H1 (cell line): ENCODE data around the gene IRF2BP2. TPM values are rescaled to one million over a fixed set of nuclear protein-coding genes. Genes with fewer than 3 reads are reported as not detected.

Source experiments
- CTCF ChIA-PET: fragments of 300-600 bp; sonication (Branson Sonifier 250); formaldehyde crosslinking; loops from one replicate; lab custom pipeline; 2021; ENCODE audit not compliant: partially characterized antibody; lab: Charles Lee
- POLR2A ChIA-PET: fragments of 300-600 bp; sonication (Branson Sonifier 250); formaldehyde crosslinking; loops from one replicate; lab custom pipeline; 2021; ENCODE audit warnings: inconsistent platforms; ENCODE audit not compliant: partially characterized antibody; lab: Charles Lee
- DNase-seq, 2 experiments: peaks; one replicate each; pipeline versions ENCODE4 v3.0.0 to v3.0.0-alpha.2; 2010 to 2022; ENCODE audit warnings: low spot score in 2 of 2, low read depth in 1 of 2, mixed read lengths in 1 of 2
- FAIRE-seq: peaks from 2 replicates; lab custom pipeline; 2011; peaks lifted over from hg19 to GRCh38; lab: Jason Lieb, UNC
- H2AFZ ChIP-seq: 2 replicates; pipeline ENCODE4 v1.8.1; 2012; ENCODE audit warnings: low read length, inconsistent platforms
- H2AK5ac ChIP-seq: 2 replicates; pipeline ENCODE4 v1.6.1; 2013; ENCODE audit warnings: low read depth, low read length
- H2BK120ac ChIP-seq: replicated peaks from 2 replicates; pipeline ENCODE3; 2013; ENCODE audit warnings: low read depth, low read length, inconsistent platforms
- H2BK12ac ChIP-seq: 2 replicates; pipeline ENCODE4 v1.6.1; 2013; ENCODE audit warnings: low read depth, low read length
- H2BK15ac ChIP-seq: 2 replicates; pipeline ENCODE4 v1.6.1; 2013; ENCODE audit warnings: low read length
- H2BK20ac ChIP-seq: 2 replicates; pipeline ENCODE4 v1.6.1; 2013; ENCODE audit warnings: low read length
- H2BK5ac ChIP-seq: 2 replicates; pipeline ENCODE4 v1.6.1; 2013; ENCODE audit warnings: low read depth, low read length
- H3K14ac ChIP-seq: 2 replicates; pipeline ENCODE4 v1.6.1; 2013; ENCODE audit warnings: inconsistent platforms; ENCODE audit not compliant: insufficient read length
- H3K18ac ChIP-seq: 2 replicates; pipeline ENCODE4 v1.6.1; 2013; ENCODE audit warnings: low read length; ENCODE audit errors: extremely low read depth
- H3K23ac ChIP-seq: 2 replicates; pipeline ENCODE4 v1.6.1; 2013; ENCODE audit warnings: inconsistent platforms; ENCODE audit not compliant: insufficient read length
- H3K23me2 ChIP-seq: 2 replicates; pipeline ENCODE4 v1.6.1; 2013; ENCODE audit warnings: low read depth, low read length
- H3K27ac ChIP-seq: 2 replicates; pipeline ENCODE4 v1.6.1; 2011; ENCODE audit warnings: low read depth, low read length, inconsistent platforms
- H3K27me3 ChIP-seq, 4 experiments: replicated peaks in 1 of 4; 1 replicate in 1 of 4; 2 replicates in 3 of 4; pipeline versions ENCODE4 v1.6.1 to v1.8.1; 2011 to 2013; ENCODE audit warnings: low read length in 3 of 4, mild to moderate bottlenecking in 3 of 4, inconsistent platforms in 2 of 4, mixed read lengths in 2 of 4, moderate library complexity in 1 of 4; ENCODE audit not compliant: control insufficient read depth in 3 of 4, insufficient read depth in 3 of 4; ENCODE audit errors: extremely low read depth in 1 of 4
- H3K36me3 ChIP-seq, 4 experiments: 2 replicates each; pipeline versions ENCODE4 v1.6.1 to v1.8.1; 2011 to 2013; ENCODE audit warnings: mild to moderate bottlenecking in 4 of 4, low read length in 3 of 4, moderate library complexity in 2 of 4, control low read depth in 1 of 4, inconsistent platforms in 1 of 4; ENCODE audit not compliant: insufficient read depth in 4 of 4, control insufficient read depth in 2 of 4
- H3K4ac ChIP-seq: replicated peaks from 2 replicates; pipeline ENCODE3; 2013; ENCODE audit warnings: low read length, low read depth, mixed read lengths, inconsistent platforms; ENCODE audit not compliant: insufficient read length
- H3K4me1 ChIP-seq, 4 experiments: replicated peaks in 1 of 4; 1 replicate in 1 of 4; 2 replicates in 3 of 4; pipeline versions ENCODE4 v1.6.1 to v1.8.1; 2011 to 2013; ENCODE audit warnings: low read length in 3 of 4, inconsistent platforms in 2 of 4, mixed read lengths in 1 of 4; ENCODE audit not compliant: insufficient read depth in 4 of 4, control insufficient read depth in 3 of 4
- H3K4me2 ChIP-seq, 2 experiments: 2 replicates each; pipeline versions ENCODE4 v1.6.1 to v1.8.1; 2011 to 2013; ENCODE audit warnings: low read depth in 2 of 2, low read length in 2 of 2, control low read depth in 1 of 2, inconsistent platforms in 1 of 2, mild to moderate bottlenecking in 1 of 2; ENCODE audit not compliant: insufficient read depth in 1 of 2
- H3K4me3 ChIP-seq, 4 experiments: fragments of 200-600, 300-600 bp in 1 of 4; sonication (generic), shearing (Covaris generic), sonication (Bioruptor Twin) in 1 of 4; 2 replicates each; pipeline versions ENCODE4 v1.5.1 to v1.8.1; 2011 to 2016; ENCODE audit warnings: low read length in 4 of 4, low read depth in 3 of 4, control low read depth in 2 of 4, inconsistent platforms in 2 of 4, mild to moderate bottlenecking in 2 of 4, mixed read lengths in 1 of 4, moderate library complexity in 1 of 4; ENCODE audit not compliant: insufficient read depth in 2 of 4; ENCODE audit errors: extremely low read depth in 1 of 4
- H3K56ac ChIP-seq: replicated peaks from 2 replicates; pipeline ENCODE3; 2013; ENCODE audit warnings: low read depth, mild to moderate bottlenecking, mixed read lengths, low read length, inconsistent platforms; ENCODE audit not compliant: insufficient read length
- H3K79me1 ChIP-seq: 2 replicates; pipeline ENCODE4 v1.6.1; 2013; ENCODE audit warnings: low read depth, low read length, control low read depth
- H3K79me2 ChIP-seq, 2 experiments: 2 replicates each; pipeline versions ENCODE4 v1.6.1 to v1.8.1; 2012 to 2013; ENCODE audit warnings: low read length in 2 of 2, mild to moderate bottlenecking in 2 of 2, inconsistent platforms in 1 of 2; ENCODE audit not compliant: insufficient read depth in 2 of 2, control insufficient read depth in 1 of 2
- H3K9ac ChIP-seq, 4 experiments: replicated peaks in 1 of 4; 1 replicate in 1 of 4; 2 replicates in 3 of 4; pipeline versions ENCODE4 v1.6.1 to v1.8.1; 2011 to 2013; ENCODE audit warnings: low read depth in 3 of 4, low read length in 3 of 4, control low read depth in 2 of 4, mild to moderate bottlenecking in 2 of 4, moderate library complexity in 2 of 4, inconsistent platforms in 1 of 4; ENCODE audit errors: extremely low read depth in 1 of 4
- H3K9me3 ChIP-seq, 2 experiments: 2 replicates each; pipeline versions ENCODE4 v1.6.1 to v1.8.1; 2012 to 2013; ENCODE audit warnings: mild to moderate bottlenecking in 2 of 2, moderate library complexity in 2 of 2, control low read depth in 1 of 2, inconsistent platforms in 1 of 2, low read depth in 1 of 2, low read length in 1 of 2, mixed read lengths in 1 of 2; ENCODE audit not compliant: insufficient read depth in 2 of 2
- H4K20me1 ChIP-seq, 2 experiments: replicated peaks in 1 of 2; 2 replicates each; pipeline versions ENCODE3 to v1.8.1; 2011 to 2013; ENCODE audit warnings: inconsistent platforms in 2 of 2, low read length in 2 of 2, mild to moderate bottlenecking in 1 of 2; ENCODE audit not compliant: insufficient read depth in 2 of 2, control insufficient read depth in 1 of 2
- H4K5ac ChIP-seq: 2 replicates; pipeline ENCODE4 v1.6.1; 2013; ENCODE audit warnings: low read length, low read depth, mixed read lengths, inconsistent platforms; ENCODE audit not compliant: insufficient read length
- H4K8ac ChIP-seq: 2 replicates; pipeline ENCODE4 v1.8.0; 2013; ENCODE audit warnings: mild to moderate bottlenecking, moderate library complexity, low read length, inconsistent platforms; ENCODE audit not compliant: insufficient read depth; ENCODE audit errors: extremely low read depth
- H4K91ac ChIP-seq: replicated peaks from 2 replicates; pipeline ENCODE3; 2013; ENCODE audit warnings: low read length, mixed read lengths, inconsistent platforms; ENCODE audit not compliant: insufficient read length
- POU5F1 ChIP-seq: IDR thresholded peaks from 2 replicates; pipeline ENCODE4 v1.6.1; 2011; ENCODE audit warnings: low read depth, mild to moderate bottlenecking, low read length, moderate library complexity
- RBBP5 ChIP-seq: IDR thresholded peaks from 2 replicates; pipeline ENCODE4 v1.7.1; 2012; ENCODE audit warnings: low read depth, mild to moderate bottlenecking, inconsistent platforms, low read length, moderate library complexity, borderline replicate concordance
- SIN3A ChIP-seq, 2 experiments: IDR thresholded peaks in 1 of 2; conservative IDR thresholded peaks in 1 of 2; 2 replicates each; pipeline ENCODE4 v1.6.1; 2011 to 2012; ENCODE audit warnings: low read length in 2 of 2, improper control_type of control experiment in 1 of 2, low read depth in 1 of 2, mild to moderate bottlenecking in 1 of 2
- SRF ChIP-seq: IDR thresholded peaks from 2 replicates; pipeline ENCODE4 v1.6.1; 2011; ENCODE audit warnings: mild to moderate bottlenecking, low read depth, low read length, moderate library complexity
- SUZ12 ChIP-seq: fragments of 200-600 bp; sonication (generic); IDR thresholded peaks from 2 replicates; pipeline ENCODE4 v1.6.1; 2012; ENCODE audit warnings: mild to moderate bottlenecking, inconsistent platforms, low read length, moderate library complexity, mixed read lengths
- TAF1 ChIP-seq: IDR thresholded peaks from 2 replicates; pipeline ENCODE4 v1.6.1; 2011; ENCODE audit warnings: mild to moderate bottlenecking, low read depth, low read length
- WGBS, 2 experiments: shearing (Covaris generic) in 1 of 2; methylation state at CpG; one replicate each; pipeline versions ENCODE4 v1.1.6 to v1.1.7; 2013 to 2015; ENCODE audit warnings: low lambda C conversion rate in 2 of 2, mixed read lengths in 2 of 2, inconsistent platforms in 1 of 2, low coverage in 1 of 2, missing lambda C conversion rate in 1 of 2; ENCODE audit not compliant: insufficient replicate concordance in 2 of 2, insufficient coverage in 1 of 2, insufficient read length in 1 of 2; ENCODE audit errors: extremely low coverage in 1 of 2, missing lambda C conversion rate in 1 of 2; 5-methylcytosine and 5-hydroxymethylcytosine counted together
- polyA plus RNA-seq, 7 experiments: library from polyadenylated mRNA; depleted of rRNA in 3 of 7; stranded (reverse) in 5 of 7; unstranded in 2 of 7; fragments of >200 nt in 5 of 7; fragments of 200-250 nt in 2 of 7; gene quantifications; 1 replicate in 5 of 7; 2 replicates in 1 of 7; 4 replicates in 1 of 7; pipeline versions ENCODE4 v1.2.1 to v1.2.3, GENCODE V29; 2011 to 2013; ENCODE audit warnings: missing spikeins in 2 of 7, mixed read lengths in 2 of 7
- total RNA-seq: library from RNA; stranded (reverse); fragmentation: NEBNext Ultra II Directional; extraction: Animal tissue kit (Norgen Biotek cat#: 25700); gene quantifications from 2 replicates; pipeline ENCODE4 v1.2.1, GENCODE V29; 2021
- TF ChIP-seq, protein P1 (sequence below): IDR thresholded peaks from 2 replicates; pipeline ENCODE4 v1.6.1; 2012; ENCODE audit warnings: low read length, inconsistent platforms

IRF2BP2 gene
- total and polyA plus RNA-seq, 2 of the 8 experiments (the other 6 are each of a cell fraction or from before 2014, with no cell fraction given), result 24.9 to 67.5 TPM

DNA sequence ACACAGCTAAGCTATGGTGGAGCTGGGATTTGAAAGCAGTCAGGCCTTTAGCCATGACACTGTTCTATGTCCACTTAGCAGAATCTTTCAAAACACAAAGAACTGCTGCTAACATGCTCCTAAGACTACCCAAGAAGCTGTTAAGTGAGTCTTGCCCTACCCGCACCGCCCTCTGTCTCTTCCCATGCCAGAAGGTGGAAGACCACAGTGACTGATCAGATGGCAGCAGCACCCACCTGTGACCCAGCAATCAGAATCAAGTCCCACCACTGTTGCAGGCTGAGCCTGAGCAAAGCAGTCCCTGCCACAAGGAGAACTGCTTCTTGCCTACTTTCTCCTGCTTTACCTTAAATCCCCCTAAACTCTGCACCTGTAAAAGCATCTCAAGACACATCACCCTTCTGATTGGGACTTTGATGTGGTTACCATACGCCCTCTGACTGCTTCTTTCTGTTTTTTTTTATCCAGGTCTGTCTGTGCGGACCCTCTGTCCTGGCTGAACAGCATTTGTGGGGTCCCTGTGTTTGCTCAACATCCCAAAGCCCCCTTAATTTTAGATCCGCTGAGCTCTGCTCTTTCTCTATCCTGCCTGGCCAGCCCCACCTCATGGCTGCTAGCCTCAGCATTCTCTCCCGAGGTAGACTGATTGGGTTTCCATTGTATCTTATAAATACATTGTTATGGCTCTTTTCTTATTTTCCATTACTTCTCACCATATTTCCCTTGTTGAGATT lies 16.0 kb downstream of the IRF2BP2 start:
- no peak overlapping the region for H2AFZ ChIP-seq
- H3K79me1 ChIP-seq, result no peaks in the 10 kb centered on the region
- no peak overlapping the region for H3K23ac ChIP-seq
- H4K8ac ChIP-seq, result no peak overlapping the region
- no peak overlapping the region for H3K27ac ChIP-seq
- no peaks in the 10 kb centered on the region for H3K79me2 ChIP-seq
- no peaks in the 10 kb centered on the region for H3K27me3 ChIP-seq
- no peak overlapping the region for H3K9ac ChIP-seq
- H3K36me3 ChIP-seq, result no peaks in the 10 kb centered on the region
- H3K9me3 ChIP-seq, result peaks cover 0 to 3% of the 10 kb centered on the region in 2 experiments; a peak in 1 of 4 replicates
- no peak overlapping the region for H4K91ac ChIP-seq
- FAIRE-seq, result no peak
- WGBS, 2 experiments, result 96% methylated on average over 6 of the region's 6 CpGs; no CpG with 5 or more reads in 1 of the 2 experiments
- H3K4me3 ChIP-seq, result no peak overlapping the region
- no peak for DNase-seq
- no peak overlapping the region for H2BK5ac ChIP-seq
- no peaks in the 10 kb centered on the region for H4K20me1 ChIP-seq
- H2BK15ac ChIP-seq, result no peak overlapping the region
- no peak overlapping the region for H2BK120ac ChIP-seq
- no peak overlapping the region for H3K56ac ChIP-seq
- POLR2A ChIA-PET, result no interaction called here
- no peak overlapping the region for H2BK20ac ChIP-seq
- H2AK5ac ChIP-seq, result no peak overlapping the region
- H2BK12ac ChIP-seq, result no peak overlapping the region
- no peak overlapping the region for H3K18ac ChIP-seq
- CTCF ChIA-PET, result interaction anchor here (0.9 to 2.8 kb wide), 2 partner anchors 10 to 65 kb away, joined by 3 to 8 read pairs; no protein-coding TSS in a partner anchor
- H4K5ac ChIP-seq, result no peak overlapping the region
- peaks cover 0 to under 1% (median 0%) of the 10 kb centered on the region in 4 experiments; a peak in 2 of 7 replicates for H3K4me1 ChIP-seq
- H3K14ac ChIP-seq, result no peak overlapping the region
- H3K4me2 ChIP-seq, result no peak overlapping the region
- no peak for TF ChIP-seq POU5F1
- TF ChIP-seq, protein P1, sequence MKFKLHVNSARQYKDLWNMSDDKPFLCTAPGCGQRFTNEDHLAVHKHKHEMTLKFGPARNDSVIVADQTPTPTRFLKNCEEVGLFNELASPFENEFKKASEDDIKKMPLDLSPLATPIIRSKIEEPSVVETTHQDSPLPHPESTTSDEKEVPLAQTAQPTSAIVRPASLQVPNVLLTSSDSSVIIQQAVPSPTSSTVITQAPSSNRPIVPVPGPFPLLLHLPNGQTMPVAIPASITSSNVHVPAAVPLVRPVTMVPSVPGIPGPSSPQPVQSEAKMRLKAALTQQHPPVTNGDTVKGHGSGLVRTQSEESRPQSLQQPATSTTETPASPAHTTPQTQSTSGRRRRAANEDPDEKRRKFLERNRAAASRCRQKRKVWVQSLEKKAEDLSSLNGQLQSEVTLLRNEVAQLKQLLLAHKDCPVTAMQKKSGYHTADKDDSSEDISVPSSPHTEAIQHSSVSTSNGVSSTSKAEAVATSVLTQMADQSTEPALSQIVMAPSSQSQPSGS, result no peak
- TF ChIP-seq TAF1, result no peak
- TF ChIP-seq SUZ12, result no peak
- no peak for TF ChIP-seq SIN3A (conservative IDR thresholded peaks at IDR 0.05 in 1 of 2, IDR thresholded peaks at IDR 0.05 in 1 of 2; ENCODE audit: low read depth in 1 of 2, low read length in 2 of 2)
- TF ChIP-seq SRF, result no peak
- no peak for TF ChIP-seq RBBP5
- no peaks in the 10 kb centered on the region; the same call in 1 of the 2 replicates for H3K23me2 ChIP-seq
- no peak overlapping the region for H3K4ac ChIP-seq
